H4 (cell line): Measurements from ENCODE around the gene EEF2. TPM values are rescaled to one million over a fixed set of nuclear protein-coding genes. Genes with fewer than 3 reads are reported as not detected.
A peak's percentile ranks its signal among the peaks of the same experiment; 100 is the strongest.
"Not testable (repeated sequence)": the region's sequence is repeated elsewhere in the genome, so short reads cannot be mapped to it uniquely, and the experiment has no call there.

Experiments used
- DNase-seq: peaks from one replicate; pipeline ENCODE4 v3.0.0-alpha.2; 2015; ENCODE audit warnings: low spot score
- total RNA-seq: library from RNA; depleted of rRNA; stranded (reverse); fragments of >200 nt; shearing (Covaris generic); gene quantifications from 2 replicates; pipeline ENCODE4 v1.2.3, GENCODE V29; 2014

The EEF2 gene
- total RNA-seq, 1 experiment from 2014 or later = 588 TPM

DNA sequence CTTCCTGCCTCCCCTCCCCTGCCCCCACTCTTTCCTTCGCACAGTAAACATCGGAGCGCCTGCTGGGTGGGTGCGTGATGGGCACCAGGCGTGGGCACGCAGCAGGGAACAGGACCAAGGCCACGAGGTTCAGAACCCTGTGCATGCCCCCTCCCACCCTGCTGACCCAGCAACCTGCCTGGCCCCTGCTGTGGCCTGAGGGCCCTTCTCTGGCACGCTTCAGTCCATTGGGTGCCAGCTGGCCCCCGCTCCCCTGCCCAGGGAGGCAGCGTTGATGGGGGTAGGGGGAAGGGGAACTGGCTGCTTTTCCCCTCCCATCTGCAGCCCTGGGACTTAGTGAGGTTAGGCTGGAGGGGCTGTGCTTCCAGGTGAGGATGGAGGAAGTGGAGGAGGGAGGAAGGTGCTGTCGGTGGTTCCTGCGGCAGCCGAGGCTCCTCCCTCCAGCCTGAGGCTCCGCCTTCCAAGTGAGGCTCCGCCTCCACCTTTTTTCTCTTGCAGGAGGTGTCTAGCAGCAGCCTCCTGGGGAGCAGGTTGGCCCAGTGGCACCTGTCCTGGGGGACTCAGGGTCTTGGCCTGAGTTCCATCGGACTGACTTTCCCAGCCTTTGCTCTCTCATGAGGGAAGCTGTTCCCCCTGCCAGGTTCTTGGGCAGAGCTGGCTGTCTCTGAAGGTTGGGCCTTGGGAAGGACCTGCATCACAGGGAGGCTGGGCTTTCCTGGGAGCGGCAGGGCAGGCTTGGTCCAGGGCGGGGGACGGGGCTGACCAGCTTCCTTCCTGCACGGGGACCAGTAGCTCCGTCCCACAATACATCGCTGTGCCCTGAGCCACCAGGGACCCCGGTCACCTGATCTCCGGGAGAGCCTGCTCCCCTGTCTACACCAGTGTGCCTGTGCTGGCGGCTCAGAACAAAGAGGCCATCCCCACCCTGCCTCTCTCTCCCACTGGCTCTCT is 29.6 kb upstream of the EEF2 start:
- no peak for DNase-seq

- no peak for DNase-seq
Measured at GRCh38 chr19:4013886-4014540, 28.8 kb upstream of the EEF2 start.

GRCh38 chr19:4012975-4013634 is 27.8 kb upstream of the EEF2 start:
- no peak for DNase-seq

DNA sequence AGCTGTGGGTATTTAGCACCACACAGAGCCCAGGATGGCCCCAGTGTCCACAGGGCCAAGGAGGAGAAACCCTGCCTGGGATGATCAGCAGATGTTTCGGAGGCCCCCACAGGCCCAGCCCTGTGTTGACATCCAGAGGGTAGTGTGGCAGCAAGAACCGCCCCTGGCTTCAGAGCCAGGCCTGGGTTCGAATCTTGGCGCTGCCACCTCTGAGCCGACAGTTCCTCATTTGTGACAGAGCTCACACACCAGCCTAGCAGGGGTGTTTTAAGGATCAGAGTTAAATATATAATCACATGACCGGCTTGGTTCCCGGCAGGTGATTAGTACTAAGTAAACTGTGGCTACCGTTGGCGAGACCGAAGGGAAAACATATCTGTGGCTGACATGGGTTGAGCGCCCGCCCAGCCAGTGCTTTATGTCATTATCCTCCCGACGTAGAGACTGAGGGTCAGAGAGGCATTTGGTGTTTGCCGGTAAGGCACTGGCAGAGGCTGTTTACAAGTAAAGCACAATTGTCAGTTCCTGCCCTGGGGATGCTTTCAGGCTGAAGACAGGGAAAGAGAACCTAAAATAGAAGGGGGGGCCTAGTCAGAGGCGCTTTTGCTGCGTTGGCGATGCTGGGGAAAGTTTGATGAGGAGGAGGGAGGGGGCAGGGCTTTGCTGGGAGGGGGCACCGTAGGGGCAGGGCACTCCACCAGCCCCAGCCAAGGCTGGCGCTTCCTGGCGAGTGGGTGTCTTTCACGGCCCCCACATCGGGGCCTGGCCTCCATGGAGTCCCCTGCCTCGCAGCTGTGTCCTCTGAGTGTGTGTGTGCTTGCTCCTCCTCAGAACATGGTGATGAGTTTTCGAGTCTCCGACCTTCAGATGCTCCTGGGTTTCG is 27.1 kb upstream of the EEF2 start:
- DNase-seq = peak; percentile 20

DNA sequence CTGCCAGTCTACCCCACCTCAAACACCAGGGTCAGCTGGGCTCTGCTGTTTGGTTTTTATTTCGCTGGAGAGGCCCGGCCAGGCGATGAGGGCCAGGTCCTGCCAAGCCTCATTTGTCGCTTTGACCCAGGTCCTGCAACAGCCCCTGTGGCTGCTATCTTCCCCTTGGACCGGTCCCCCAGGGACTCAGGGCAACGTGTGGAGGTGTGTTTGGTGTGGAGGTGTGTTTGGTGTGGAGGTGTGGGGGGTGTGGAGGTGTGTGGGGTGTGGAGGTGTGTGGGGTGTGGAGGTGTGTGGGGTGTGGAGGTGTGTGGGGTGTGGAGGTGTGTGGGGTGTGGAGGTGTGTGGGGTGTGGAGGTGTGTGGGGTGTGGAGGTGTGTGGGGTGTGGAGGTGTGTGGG is 26.2 kb upstream of the EEF2 start:
- not testable (repeated sequence) for DNase-seq

DNA sequence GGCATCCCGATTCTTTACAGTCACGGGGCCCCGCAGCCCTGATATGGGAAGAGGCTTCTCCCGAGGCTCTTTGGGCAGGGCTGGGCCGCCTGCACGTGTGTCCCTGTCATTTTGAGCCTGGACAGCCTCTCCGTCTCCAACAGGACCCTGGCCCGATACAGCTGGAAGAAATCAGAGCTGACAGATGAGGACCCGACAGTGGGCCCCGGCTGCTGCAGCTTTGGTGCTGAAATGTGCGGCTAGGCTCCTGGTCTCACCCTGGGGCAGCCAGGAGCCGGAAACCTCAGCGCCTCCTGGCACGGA is 25.5 kb upstream of the EEF2 start:
- DNase-seq = no peak

DNA sequence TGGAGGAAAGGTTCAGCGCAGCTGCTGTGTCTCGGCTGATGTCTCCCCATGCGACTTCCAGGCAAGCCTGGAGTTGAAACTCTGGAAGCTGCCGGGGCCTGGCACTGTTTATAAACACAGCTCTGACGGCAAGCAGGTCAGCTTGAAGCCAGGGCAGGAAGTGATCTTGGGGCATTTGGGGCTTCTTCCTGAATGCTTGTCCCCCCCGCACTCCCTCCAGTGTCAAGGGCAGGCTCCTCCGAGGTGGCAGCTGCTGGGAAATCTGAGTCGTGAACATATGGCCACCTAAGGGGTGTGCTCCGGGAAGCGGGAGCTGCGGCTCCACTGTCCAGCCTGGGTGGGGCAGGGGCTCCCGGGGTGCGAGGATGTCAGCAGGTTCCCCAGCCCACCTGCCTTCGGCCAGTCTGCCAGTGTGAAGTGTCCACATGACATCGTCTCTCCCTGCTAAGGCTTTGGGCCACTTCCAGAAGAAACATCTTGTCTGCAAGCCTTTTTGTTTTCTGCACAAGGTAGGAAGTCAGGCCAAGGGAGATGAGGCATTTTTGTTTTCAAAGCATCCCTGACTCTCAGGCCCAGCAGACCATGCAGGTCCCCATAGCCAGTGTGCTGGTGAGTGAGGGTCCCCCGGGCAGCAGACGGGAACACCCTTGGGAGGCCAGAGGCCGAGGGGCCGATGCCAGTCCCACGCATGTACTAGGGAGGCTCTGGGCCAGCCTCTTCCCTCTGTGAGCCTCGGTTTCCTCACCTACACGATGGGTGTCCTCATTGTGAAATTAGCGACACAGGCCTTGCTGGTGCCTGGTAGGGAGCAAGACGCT is 24.9 kb upstream of the EEF2 start:
- DNase-seq = no peak

DNA sequence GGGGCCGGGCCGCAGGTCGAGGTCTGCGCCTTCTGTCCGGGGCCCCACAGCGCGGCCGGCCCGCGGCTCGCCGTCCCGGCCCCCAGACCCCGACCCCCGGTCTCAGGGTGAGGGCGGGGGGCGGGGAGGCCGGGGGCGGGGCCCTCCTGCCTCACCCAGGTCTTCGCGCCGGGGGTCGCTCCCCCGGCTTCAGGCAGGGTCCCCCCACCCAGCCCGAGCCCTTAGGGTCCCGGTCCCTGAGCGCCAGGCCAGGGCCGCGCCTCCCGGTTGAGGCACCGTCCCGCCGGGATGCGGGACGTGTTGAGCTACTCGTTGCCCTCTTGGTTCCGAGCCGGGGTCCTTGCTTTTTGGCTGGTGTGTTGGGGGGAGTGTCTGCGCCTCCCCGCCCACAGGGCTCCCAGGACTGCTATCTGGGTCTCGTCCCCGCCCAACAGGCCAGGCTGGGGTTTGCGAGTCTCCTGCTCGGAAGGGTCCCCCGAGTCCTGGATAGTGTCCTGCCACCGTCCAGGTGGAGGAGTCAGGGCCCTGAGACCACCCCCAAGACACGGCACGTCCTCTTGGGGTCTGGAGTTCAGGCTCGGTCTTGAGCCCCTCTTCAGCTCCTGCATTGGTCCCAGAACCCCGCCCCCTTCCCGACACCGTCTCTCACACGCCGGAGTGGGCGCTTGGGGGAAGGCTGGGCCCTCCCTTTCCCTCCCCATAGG is 22.7 kb upstream of the EEF2 start:
- DNase-seq = no peak

- peak; percentile 79 for DNase-seq
Measured at GRCh38 chr19:4007021-4007835, 22.0 kb upstream of the EEF2 start, which contains the start of gene PIAS4. PIAS4 (plus strand) TSS chr19:4007736; CDS start chr19:4007761, 25 bp downstream.

GRCh38 chr19:4005436-4005835 is 20.2 kb upstream of the EEF2 start:
- not testable (repeated sequence) for DNase-seq

DNA sequence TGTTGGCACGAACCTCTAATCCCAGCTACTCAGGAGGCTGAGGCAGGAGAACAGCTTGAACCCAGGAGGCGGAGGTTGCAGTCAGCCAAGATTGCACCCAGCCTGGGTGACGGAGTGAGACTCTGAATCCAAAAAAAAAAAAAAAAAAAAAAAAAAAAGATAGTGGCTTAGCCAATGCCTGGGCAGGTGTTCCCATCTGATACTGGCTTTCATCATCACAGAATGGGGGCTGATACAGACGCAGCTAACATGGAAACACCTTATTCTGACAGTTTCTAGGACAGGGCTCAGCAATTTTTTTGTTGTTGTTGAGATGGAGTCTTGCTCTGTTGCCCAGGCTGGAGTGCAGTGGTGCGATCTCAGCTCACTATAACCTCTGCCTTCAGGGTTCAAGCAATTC is 15.5 kb upstream of the EEF2 start:
- DNase-seq = not testable (repeated sequence)

DNA sequence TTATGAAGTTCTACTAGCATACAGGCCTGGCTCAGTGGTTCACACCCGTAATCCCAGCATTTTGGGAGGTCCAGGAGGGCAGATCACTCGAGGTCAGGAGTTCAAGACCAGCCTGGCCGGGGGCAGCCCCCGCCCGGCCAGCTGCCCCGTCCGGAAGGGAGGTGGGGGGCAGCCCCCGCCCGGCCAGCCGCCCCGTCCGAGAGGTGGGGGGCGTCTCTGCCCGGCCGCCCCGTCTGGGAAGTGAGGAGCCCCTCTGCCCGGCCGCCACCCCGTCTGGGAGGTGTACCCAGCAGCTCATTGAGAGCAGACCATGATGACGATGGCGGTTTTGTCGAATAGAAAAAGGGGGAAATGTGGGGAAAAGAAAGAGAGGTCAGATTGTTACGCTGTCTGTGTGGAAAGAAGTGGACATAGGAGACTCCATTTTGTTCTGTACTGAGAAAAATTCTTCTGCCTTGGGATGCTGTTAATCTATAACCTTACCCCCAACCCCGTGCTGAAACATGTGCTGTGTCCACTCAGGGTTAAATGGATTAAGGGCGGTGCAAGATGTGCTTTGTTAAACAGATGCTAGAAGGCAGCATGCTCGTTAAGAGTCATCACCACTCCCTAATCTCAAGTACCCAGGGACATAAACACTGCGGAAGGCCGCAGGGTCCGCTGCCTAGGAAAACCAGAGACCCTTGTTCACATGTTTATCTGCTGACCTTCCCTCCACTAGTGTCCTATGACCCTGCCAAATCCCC is 13.6 kb upstream of the EEF2 start:
- DNase-seq = not testable (repeated sequence)

GRCh38 chr19:3995607-3996006 is 10.3 kb upstream of the EEF2 start:
- DNase-seq = no peak

DNA sequence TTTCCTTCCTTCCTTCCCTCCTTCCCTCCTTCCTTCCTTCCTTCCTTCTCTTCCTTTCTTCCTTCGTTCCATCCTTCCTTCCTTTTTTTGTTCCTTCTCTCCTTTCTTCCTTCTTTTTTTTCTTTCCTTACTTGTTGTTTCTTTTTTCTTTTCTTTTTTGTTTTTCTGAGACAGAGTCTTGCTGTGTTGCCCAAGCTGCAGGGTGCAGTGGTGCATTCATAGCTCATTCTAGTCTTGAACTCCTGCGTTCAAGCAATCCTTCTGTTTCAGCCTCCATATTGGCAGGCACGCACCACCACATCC is 5.5 kb upstream of the EEF2 start:
- DNase-seq = no peak

DNA sequence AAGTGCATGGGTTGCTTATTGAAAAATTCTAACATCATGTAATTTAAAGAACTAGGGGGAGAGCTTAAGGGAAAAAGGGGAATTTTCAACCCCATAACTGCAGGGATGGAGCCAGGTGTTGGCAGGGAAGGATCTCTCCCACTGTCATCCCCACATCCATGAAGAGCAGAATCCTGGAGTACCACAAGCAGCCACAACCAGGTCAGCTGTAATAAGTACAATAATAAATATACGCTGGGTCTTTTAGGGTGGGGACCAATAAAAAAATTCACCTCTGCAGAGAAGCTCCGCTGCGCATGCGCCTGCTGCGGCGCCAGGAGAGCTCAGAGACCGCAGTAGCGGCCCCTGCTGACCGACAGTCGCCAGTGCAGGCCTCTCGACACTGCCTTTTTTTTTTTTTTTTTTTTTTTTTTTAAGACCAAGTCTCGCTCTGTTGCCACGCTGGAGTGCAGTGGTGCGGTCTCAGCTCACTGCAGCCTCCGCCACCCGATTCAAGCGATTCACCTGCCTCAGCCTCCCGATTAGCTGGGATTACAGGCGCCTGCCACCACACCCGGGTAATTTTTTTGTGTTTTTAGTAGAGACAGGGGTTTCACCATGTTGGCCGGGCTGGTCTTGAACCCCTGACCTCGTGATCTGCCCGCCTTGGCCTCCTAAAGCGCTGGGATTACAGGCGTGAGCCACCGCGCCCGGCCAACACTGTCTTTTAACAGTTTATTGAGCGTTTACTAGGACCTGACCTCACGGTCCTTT is 2.5 kb upstream of the EEF2 start:
- DNase-seq = peak; percentile 60

GRCh38 chr19:3986260-3987041 is 1.2 kb upstream of the EEF2 start:
- peak; percentile 53 for DNase-seq

- no peak for DNase-seq
Measured at GRCh38 chr19:3985643-3986259, 488 bp upstream of the EEF2 start.
